GM12872 (cell line): ENCODE measurements around the gene LAPTM5.
A peak's percentile ranks its signal among the peaks of the same experiment; 100 is the strongest.

Experiments
- TF ChIP-seq, protein P1 (sequence below): IDR thresholded peaks from 3 replicates; pipeline ENCODE4 v1.5.1; 2011; ENCODE audit warnings: low read depth, mild to moderate bottlenecking, low read length, moderate library complexity; ENCODE audit not compliant: insufficient read depth

The LAPTM5 gene

DNA sequence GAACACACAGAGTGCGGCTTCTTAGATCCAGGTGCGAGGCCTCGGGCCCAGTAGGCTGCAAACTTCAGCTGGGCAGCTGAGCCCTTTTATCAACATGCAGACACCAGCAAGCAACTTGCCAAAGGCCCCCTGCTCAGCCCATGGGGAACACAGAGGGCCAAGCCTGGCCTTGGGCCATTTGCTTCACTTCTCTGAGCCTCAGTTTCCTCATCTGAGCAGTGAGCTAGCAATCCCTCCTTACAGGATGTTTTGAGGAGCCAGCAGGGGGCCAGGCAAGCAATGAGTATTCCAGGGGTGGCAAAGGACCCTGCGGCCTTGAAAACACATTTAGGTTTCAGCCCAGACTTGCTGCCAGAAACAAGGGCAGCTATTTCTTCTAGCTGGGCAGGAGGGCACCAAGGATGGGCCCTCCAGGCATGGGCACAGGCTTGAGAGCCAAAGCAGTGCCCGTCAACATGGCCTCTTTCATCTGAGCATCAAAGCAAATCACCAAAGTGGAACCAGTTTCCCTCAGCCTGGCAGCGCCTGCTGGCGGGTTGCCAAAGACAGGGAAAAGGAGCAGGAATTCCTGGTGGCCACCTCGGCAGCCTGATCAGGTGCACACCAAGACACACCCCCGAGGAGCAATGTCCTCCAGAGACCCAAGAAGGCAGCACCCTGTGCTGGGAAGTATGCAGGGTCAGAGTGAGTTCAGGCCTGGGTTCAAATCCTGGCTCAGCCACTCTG is 35.6 kb downstream of the LAPTM5 start:
- TF ChIP-seq, protein P1, sequence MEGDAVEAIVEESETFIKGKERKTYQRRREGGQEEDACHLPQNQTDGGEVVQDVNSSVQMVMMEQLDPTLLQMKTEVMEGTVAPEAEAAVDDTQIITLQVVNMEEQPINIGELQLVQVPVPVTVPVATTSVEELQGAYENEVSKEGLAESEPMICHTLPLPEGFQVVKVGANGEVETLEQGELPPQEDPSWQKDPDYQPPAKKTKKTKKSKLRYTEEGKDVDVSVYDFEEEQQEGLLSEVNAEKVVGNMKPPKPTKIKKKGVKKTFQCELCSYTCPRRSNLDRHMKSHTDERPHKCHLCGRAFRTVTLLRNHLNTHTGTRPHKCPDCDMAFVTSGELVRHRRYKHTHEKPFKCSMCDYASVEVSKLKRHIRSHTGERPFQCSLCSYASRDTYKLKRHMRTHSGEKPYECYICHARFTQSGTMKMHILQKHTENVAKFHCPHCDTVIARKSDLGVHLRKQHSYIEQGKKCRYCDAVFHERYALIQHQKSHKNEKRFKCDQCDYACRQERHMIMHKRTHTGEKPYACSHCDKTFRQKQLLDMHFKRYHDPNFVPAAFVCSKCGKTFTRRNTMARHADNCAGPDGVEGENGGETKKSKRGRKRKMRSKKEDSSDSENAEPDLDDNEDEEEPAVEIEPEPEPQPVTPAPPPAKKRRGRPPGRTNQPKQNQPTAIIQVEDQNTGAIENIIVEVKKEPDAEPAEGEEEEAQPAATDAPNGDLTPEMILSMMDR = 0 out of 3 replicates have a peak, but pooled peaks have one; percentile 12

DNA sequence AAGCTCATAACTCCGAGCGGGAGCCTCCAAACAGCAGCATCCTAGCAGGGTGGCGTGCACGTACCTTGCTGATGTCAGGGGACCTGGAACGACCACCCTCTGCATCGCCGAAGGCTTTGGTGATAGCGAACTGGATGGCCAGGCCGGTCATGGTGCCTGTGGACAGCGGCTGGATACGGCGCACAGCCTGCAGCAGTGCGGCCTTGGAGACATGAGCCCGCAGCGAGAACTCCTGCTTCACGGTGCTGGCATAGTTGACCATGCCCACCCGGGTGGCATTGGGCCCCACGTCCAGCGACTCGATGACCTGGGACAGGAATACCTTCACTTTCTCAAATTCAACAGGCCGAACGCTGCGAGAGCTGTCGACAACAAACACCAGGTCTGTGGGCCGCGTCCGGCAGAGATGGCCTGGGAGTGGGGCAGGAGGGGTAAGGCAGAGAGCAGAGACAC is 36.2 kb downstream of the LAPTM5 start:
- TF ChIP-seq, protein P1 = no peak

- TF ChIP-seq, protein P1 = no peak
These were observed 37.0 kb downstream of the LAPTM5 start for GRCh38 chr1:30720271-30721223.

- TF ChIP-seq, protein P1 = peak; percentile 9; the same call in 1 of the 3 replicates
These were observed 37.9 kb downstream of the LAPTM5 start for GRCh38 chr1:30719406-30720270.

DNA sequence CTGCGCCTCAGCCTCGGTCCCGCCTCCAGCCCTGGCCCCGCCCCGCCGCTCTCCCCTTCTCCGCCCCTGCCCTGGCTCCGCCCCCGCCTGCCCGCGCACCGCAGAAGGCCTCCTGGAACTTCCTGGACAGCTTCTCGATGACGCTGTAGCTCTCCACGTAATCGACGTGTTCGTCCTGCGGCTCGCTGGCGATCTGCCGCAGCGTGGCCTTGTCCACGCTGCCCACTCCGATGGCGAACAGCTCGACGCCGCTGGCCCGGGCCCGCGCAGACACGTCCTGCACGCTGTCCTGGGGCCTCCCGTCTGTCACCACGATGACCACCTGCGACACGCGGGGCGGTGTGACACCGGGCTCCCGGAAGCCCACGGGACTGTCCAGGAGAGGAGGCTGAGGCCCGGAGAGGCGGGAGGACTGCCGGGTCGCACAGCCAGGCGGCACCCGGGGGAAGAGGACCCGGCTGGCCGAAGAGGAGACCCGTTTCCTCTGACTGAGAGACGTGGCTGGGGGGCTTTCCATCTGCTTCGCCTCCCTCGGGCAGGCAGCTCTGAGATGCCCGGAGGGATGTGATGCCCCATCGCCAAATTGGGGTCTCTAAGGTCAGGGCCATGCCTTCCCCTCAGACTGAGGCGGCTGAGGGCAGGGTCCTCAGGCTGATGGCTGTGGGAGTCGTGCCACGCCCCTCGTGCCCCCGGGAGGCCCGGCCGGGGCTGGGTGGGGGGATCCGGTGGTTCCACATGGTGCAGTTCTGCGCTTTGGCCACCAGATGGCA is 38.8 kb downstream of the LAPTM5 start:
- TF ChIP-seq, protein P1 = peak; percentile 90; the same call in 2 of the 3 replicates

GRCh38 chr1:30718091-30718635 is 39.4 kb downstream of the LAPTM5 start:
- TF ChIP-seq, protein P1 = no peak
